Measurements from ENCODE around the gene HSPA1A. TPM values are rescaled to one million over a fixed set of nuclear protein-coding genes. Genes with fewer than 3 reads are reported as not detected.

HSPA1A gene
- polyA plus RNA-seq, 3 donors: 144 to 215 (median 200) TPM

GRCh38 chr6:31860349-31860748 is 45.0 kb downstream of the HSPA1A start:
- Histone ChIP-seq H4K20me1 (ENCODE audit: insufficient read depth, low read length) (peaks cover 6% of the 10 kb centered on the region), H3K36me3 (replicated peaks in 1 of 2; ENCODE audit: control insufficient read depth in 1 of 2, insufficient read depth in 2 of 2, low read length in 2 of 2) (peaks cover 36 to 47% of the 10 kb centered on the region in 2 donors), H3K9ac (ENCODE audit: insufficient read depth, low read length, poor library complexity, severe bottlenecking) (no peak overlapping the region), H3K9me3 (replicated peaks in 1 of 2; ENCODE audit: control insufficient read depth in 1 of 2, insufficient read depth in 1 of 2, low read length in 2 of 2) (no peaks in the 10 kb centered on the region), H3K4me2 (replicated peaks; ENCODE audit: extremely low read depth, low read length, poor library complexity, severe bottlenecking) (no peak overlapping the region), H3K4me3 (replicated peaks in 1 of 3; ENCODE audit: low read depth in 2 of 3, low read length in 3 of 3) (no peak overlapping the region), H3K4me1 (ENCODE audit: control insufficient read depth in 1 of 2, insufficient read depth in 2 of 2, low read length in 2 of 2) (peaks cover 22 to 28% of the 10 kb centered on the region in 2 donors), H3K27me3 (ENCODE audit: control insufficient read depth in 2 of 2, insufficient read depth in 2 of 2, low read length in 2 of 2) (no peaks in the 10 kb centered on the region), H2AFZ (ENCODE audit: insufficient read depth, low read depth, low read length, poor library complexity, severe bottlenecking) (no peak overlapping the region), H3K27ac (ENCODE audit: low read depth in 1 of 2, low read length in 2 of 2) (no peak overlapping the region), H3K79me2 (ENCODE audit: insufficient read depth, low read length) (peaks cover 16% of the 10 kb centered on the region)
- peaks cover 23% of the 10 kb centered on the region for H3K4me1 Mint-ChIP-seq
- peaks cover 35 to 58% of the 10 kb centered on the region in 2 donors for H3K36me3 Mint-ChIP-seq
- intact Hi-C loops (cut with micrococcal nuclease): loop anchor here (5.0 to 10.0 kb wide), 2 partner anchors 37 to 316 kb away; partner anchors contain the start of genes ATP6V1G2 (in 1 of the 2), DDX39B (in 1 of the 2), EHMT2 (in 1 of the 2) and NFKBIL1 (in 1 of the 2)
- peaks cover 0 to 5% (median 0%) of the 10 kb centered on the region in 7 donors for H3K9me3 Mint-ChIP-seq
- no peak overlapping the region for H3K27ac Mint-ChIP-seq
- TF ChIP-seq, protein P1, sequence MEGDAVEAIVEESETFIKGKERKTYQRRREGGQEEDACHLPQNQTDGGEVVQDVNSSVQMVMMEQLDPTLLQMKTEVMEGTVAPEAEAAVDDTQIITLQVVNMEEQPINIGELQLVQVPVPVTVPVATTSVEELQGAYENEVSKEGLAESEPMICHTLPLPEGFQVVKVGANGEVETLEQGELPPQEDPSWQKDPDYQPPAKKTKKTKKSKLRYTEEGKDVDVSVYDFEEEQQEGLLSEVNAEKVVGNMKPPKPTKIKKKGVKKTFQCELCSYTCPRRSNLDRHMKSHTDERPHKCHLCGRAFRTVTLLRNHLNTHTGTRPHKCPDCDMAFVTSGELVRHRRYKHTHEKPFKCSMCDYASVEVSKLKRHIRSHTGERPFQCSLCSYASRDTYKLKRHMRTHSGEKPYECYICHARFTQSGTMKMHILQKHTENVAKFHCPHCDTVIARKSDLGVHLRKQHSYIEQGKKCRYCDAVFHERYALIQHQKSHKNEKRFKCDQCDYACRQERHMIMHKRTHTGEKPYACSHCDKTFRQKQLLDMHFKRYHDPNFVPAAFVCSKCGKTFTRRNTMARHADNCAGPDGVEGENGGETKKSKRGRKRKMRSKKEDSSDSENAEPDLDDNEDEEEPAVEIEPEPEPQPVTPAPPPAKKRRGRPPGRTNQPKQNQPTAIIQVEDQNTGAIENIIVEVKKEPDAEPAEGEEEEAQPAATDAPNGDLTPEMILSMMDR (IDR thresholded peaks at IDR 0.05): no peak
- no peak for DNase-seq
- 99% methylated on average over 13 of the region's 13 CpGs for WGBS (ENCODE audit: insufficient coverage)
- H3K27me3 Mint-ChIP-seq (ENCODE audit: low read depth in 3 of 3): peaks cover 0 to 2% (median 2%) of the 10 kb centered on the region in 3 donors
- no peak overlapping the region for H3K4me3 Mint-ChIP-seq

DNA sequence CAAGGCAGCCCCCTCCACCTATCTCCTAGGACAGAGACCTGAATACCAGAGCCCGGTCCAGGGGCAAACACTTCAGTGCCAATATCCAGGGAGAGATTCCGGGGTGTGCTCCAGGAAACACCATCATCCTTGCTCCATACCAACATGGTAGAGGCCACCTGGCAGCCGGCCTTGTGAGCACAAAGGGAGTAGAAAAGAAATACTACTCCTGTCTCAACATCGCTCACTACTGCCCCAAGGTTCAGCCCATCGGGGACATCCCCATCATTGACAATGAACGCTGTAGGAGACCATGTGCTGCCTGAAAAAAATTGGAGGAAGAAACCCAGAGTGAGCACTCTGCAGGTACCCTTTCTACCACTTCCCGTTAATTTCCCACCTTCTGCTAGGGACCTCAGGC is 45.8 kb downstream of the HSPA1A start:
- intact Hi-C loops (cut with micrococcal nuclease): loop anchor here (5.0 to 10.0 kb wide), 2 partner anchors 36 to 316 kb away; partner anchors contain the start of genes ATP6V1G2 (in 1 of the 2), DDX39B (in 1 of the 2), EHMT2 (in 1 of the 2) and NFKBIL1 (in 1 of the 2)
- H3K4me3 Mint-ChIP-seq: no peak overlapping the region

More for the DNA sequence above, 45.8 kb downstream of the HSPA1A start:
- TF ChIP-seq, protein P1 (IDR thresholded peaks at IDR 0.05): no peak
- Mint-ChIP-seq H3K4me1 (peaks cover 23% of the 10 kb centered on the region), H3K27me3 (ENCODE audit: low read depth in 3 of 3) (peaks cover 0 to 2% (median 2%) of the 10 kb centered on the region in 3 donors), H3K36me3 (peaks cover 35 to 53% of the 10 kb centered on the region in 2 donors), H3K27ac (peak overlapping the region in 3 of 7 donors; percentile 7 to 50 (median 28)), H3K9me3 (peaks cover 0 to 2% (median 0%) of the 10 kb centered on the region in 7 donors)
- Histone ChIP-seq H3K9me3 (replicated peaks in 1 of 2; ENCODE audit: control insufficient read depth in 1 of 2, insufficient read depth in 1 of 2, low read length in 2 of 2) (no peaks in the 10 kb centered on the region), H4K20me1 (ENCODE audit: insufficient read depth, low read length) (peaks cover 6% of the 10 kb centered on the region), H2AFZ (ENCODE audit: insufficient read depth, low read depth, low read length, poor library complexity, severe bottlenecking) (no peak overlapping the region), H3K4me3 (replicated peaks in 1 of 3; ENCODE audit: low read depth in 2 of 3, low read length in 3 of 3) (no peak overlapping the region), H3K27ac (ENCODE audit: low read depth in 1 of 2, low read length in 2 of 2) (no peak overlapping the region), H3K27me3 (ENCODE audit: control insufficient read depth in 2 of 2, insufficient read depth in 2 of 2, low read length in 2 of 2) (no peaks in the 10 kb centered on the region), H3K4me2 (replicated peaks; ENCODE audit: extremely low read depth, low read length, poor library complexity, severe bottlenecking) (no peak overlapping the region), H3K4me1 (ENCODE audit: control insufficient read depth in 1 of 2, insufficient read depth in 2 of 2, low read length in 2 of 2) (peaks cover 22 to 28% of the 10 kb centered on the region in 2 donors), H3K36me3 (replicated peaks in 1 of 2; ENCODE audit: control insufficient read depth in 1 of 2, insufficient read depth in 2 of 2, low read length in 2 of 2) (peaks cover 36 to 47% of the 10 kb centered on the region in 2 donors), H3K9ac (ENCODE audit: insufficient read depth, low read length, poor library complexity, severe bottlenecking) (no peak overlapping the region), H3K79me2 (ENCODE audit: insufficient read depth, low read length) (peaks cover 16% of the 10 kb centered on the region)
- no peak for DNase-seq
- WGBS (ENCODE audit: insufficient coverage): 93% methylated on average over 3 of the region's 7 CpGs
